ENCODE measurements around the gene CASP7.

CASP7 gene

GRCh38 chr10:113661332-113661731 is 18.4 kb upstream of the CASP7 start:
- H3K23ac ChIP-seq (ENCODE audit: low read length in 2 of 2), result no peak overlapping the region
- H4K8ac ChIP-seq (ENCODE audit: low read length), result no peak overlapping the region
- no peak overlapping the region for H2BK15ac ChIP-seq (ENCODE audit: low read depth, poor library complexity, severe bottlenecking)
- H4K91ac ChIP-seq (ENCODE audit: low read length), result no peak overlapping the region
- no peak overlapping the region for H3K9ac ChIP-seq (ENCODE audit: low read length)
- no peak overlapping the region for H3K4ac ChIP-seq (ENCODE audit: low read depth in 1 of 2, low read length in 2 of 2)
- H2AK5ac ChIP-seq (ENCODE audit: low read length, severe bottlenecking), result no peak overlapping the region
- no peak overlapping the region for H2BK120ac ChIP-seq (ENCODE audit: low read depth, low read length)
- no peak overlapping the region for H2BK5ac ChIP-seq (ENCODE audit: low read depth, low read length, poor library complexity, severe bottlenecking)
- WGBS, result 100% methylated on average over 2 of the region's 2 CpGs
- H3K18ac ChIP-seq (ENCODE audit: low read depth in 1 of 2, low read length in 2 of 2), result no peak overlapping the region
- H3K36me3 ChIP-seq (ENCODE audit: control insufficient read depth in 1 of 2, insufficient read depth in 2 of 2, low read depth in 1 of 2, low read length in 2 of 2), result no peaks in the 10 kb centered on the region
- H2AFZ ChIP-seq (ENCODE audit: low read depth, low read length), result no peak overlapping the region
- no peaks in the 10 kb centered on the region for H3K9me3 ChIP-seq (ENCODE audit: control insufficient read depth, low read length)
- H2BK12ac ChIP-seq (ENCODE audit: low read length in 2 of 2), result no peak overlapping the region
- H3K14ac ChIP-seq (ENCODE audit: low read length in 2 of 2), result no peak overlapping the region
- DNase-seq, result no peak
- H3K27me3 ChIP-seq (ENCODE audit: control insufficient read depth in 1 of 2, insufficient read depth in 1 of 2, low read length in 2 of 2), result peaks cover 6 to 9% of the 10 kb centered on the region in 2 experiments
- H3K4me2 ChIP-seq (ENCODE audit: low read length, poor library complexity, severe bottlenecking), result no peak overlapping the region
- no peak overlapping the region for H3K27ac ChIP-seq (ENCODE audit: low read length, poor library complexity, severe bottlenecking)
- no peaks in the 10 kb centered on the region for H3K4me1 ChIP-seq (ENCODE audit: control insufficient read depth, insufficient read depth, low read depth, low read length)
- H3K79me1 ChIP-seq (replicated peaks; ENCODE audit: low read length, poor library complexity, severe bottlenecking), result no peaks in the 10 kb centered on the region
- no peak overlapping the region for H3K4me3 ChIP-seq (ENCODE audit: insufficient read depth in 1 of 2, low read depth in 1 of 2, low read length in 2 of 2)

DNA sequence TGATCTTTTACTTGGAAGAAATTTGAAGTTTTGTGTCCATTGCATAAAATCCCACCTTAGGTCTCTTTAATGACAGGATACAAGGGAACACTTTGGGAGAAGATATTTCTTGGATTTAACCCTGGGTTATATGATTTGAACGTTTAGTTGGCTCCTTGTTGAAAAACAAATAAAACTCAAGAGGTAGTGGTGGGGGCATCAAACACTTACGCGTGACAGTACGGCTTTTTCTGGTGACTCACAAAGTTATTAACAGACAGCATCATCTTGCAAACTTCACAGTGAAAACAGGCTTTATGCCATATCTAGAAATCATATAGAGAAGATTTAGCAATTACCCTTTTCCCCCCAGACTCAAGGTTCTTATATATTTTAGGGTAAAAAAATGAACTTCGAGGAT is 16.6 kb upstream of the CASP7 start:
- no peak overlapping the region for H2BK120ac ChIP-seq (ENCODE audit: low read depth, low read length)
- no peak overlapping the region for H3K14ac ChIP-seq (ENCODE audit: low read length in 2 of 2)
- no peak overlapping the region for H2AK5ac ChIP-seq (ENCODE audit: low read length, severe bottlenecking)
- no peak for DNase-seq
- H2BK5ac ChIP-seq (ENCODE audit: low read depth, low read length, poor library complexity, severe bottlenecking), result no peak overlapping the region
- no peak overlapping the region for H3K23ac ChIP-seq (ENCODE audit: low read length in 2 of 2)
- no peaks in the 10 kb centered on the region for H3K9me3 ChIP-seq (ENCODE audit: control insufficient read depth, low read length)
- H2BK12ac ChIP-seq (ENCODE audit: low read length in 2 of 2), result no peak overlapping the region
- WGBS, result 65% methylated on average over 4 of the region's 5 CpGs
- H4K91ac ChIP-seq (ENCODE audit: low read length), result no peak overlapping the region
- no peaks in the 10 kb centered on the region for H3K36me3 ChIP-seq (ENCODE audit: control insufficient read depth in 1 of 2, insufficient read depth in 2 of 2, low read depth in 1 of 2, low read length in 2 of 2)
- no peak overlapping the region for H3K4ac ChIP-seq (ENCODE audit: low read depth in 1 of 2, low read length in 2 of 2)
- no peaks in the 10 kb centered on the region for H3K79me1 ChIP-seq (replicated peaks; ENCODE audit: low read length, poor library complexity, severe bottlenecking)
- H3K4me1 ChIP-seq (ENCODE audit: control insufficient read depth, insufficient read depth, low read depth, low read length), result peaks cover 2% of the 10 kb centered on the region
- H3K4me3 ChIP-seq (ENCODE audit: insufficient read depth in 1 of 2, low read depth in 1 of 2, low read length in 2 of 2), result no peak overlapping the region
- H3K27ac ChIP-seq (ENCODE audit: low read length, poor library complexity, severe bottlenecking), result no peak overlapping the region
- H2BK15ac ChIP-seq (ENCODE audit: low read depth, poor library complexity, severe bottlenecking), result no peak overlapping the region
- H3K9ac ChIP-seq (ENCODE audit: low read length), result no peak overlapping the region
- no peak overlapping the region for H3K18ac ChIP-seq (ENCODE audit: low read depth in 1 of 2, low read length in 2 of 2)
- H3K4me2 ChIP-seq (ENCODE audit: low read length, poor library complexity, severe bottlenecking), result no peak overlapping the region
- no peak overlapping the region for H2AFZ ChIP-seq (ENCODE audit: low read depth, low read length)
- H4K8ac ChIP-seq (ENCODE audit: low read length), result no peak overlapping the region
- H3K27me3 ChIP-seq (ENCODE audit: control insufficient read depth in 1 of 2, insufficient read depth in 1 of 2, low read length in 2 of 2), result peaks cover 0 to 2% of the 10 kb centered on the region in 2 experiments

DNA sequence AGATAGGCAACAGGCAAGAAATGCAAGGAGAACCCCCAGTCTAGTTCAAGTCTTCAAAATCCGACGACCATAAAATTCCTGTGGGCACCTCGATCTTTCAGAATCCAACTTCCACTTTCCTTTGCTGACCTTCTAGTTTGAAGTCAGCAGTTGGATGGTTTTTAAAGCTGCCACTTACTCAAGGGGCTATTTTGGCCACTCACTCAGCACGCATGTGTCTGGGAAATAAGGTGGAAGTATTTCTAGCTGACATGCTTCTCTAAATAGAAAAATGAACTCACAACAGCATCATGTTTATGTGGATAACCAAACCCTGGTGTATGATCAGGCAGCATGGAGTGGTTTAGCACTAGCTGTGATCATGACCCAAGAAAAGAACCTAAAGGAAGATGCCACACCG is 15.8 kb upstream of the CASP7 start, which contains the start of gene NRAP:
NRAP (minus strand) TSS at position 134 of the 400 bp plus-strand sequence. CDS start 159 bp downstream, outside the sequence.
- Histone ChIP-seq H2BK15ac (ENCODE audit: low read depth, poor library complexity, severe bottlenecking) (no peak within 1 kb of the TSS), H3K9me3 (ENCODE audit: control insufficient read depth, low read length) (no peaks in the 10 kb centered on the region), H3K36me3 (ENCODE audit: control insufficient read depth in 1 of 2, insufficient read depth in 2 of 2, low read depth in 1 of 2, low read length in 2 of 2) (no peaks in the 10 kb centered on the region), H2AFZ (ENCODE audit: low read depth, low read length) (no peak within 1 kb of the TSS), H3K18ac (ENCODE audit: low read depth in 1 of 2, low read length in 2 of 2) (no peak within 1 kb of the TSS), H2BK5ac (ENCODE audit: low read depth, low read length, poor library complexity, severe bottlenecking) (no peak within 1 kb of the TSS), H2BK120ac (ENCODE audit: low read depth, low read length) (no peak within 1 kb of the TSS), H3K4me2 (ENCODE audit: low read length, poor library complexity, severe bottlenecking) (no peak within 1 kb of the TSS), H2BK12ac (ENCODE audit: low read length in 2 of 2) (no peak within 1 kb of the TSS), H3K27ac (ENCODE audit: low read length, poor library complexity, severe bottlenecking) (no peak within 1 kb of the TSS), H3K27me3 (ENCODE audit: control insufficient read depth in 1 of 2, insufficient read depth in 1 of 2, low read length in 2 of 2) (no peaks in the 10 kb centered on the region), H3K79me1 (replicated peaks; ENCODE audit: low read length, poor library complexity, severe bottlenecking) (no peaks in the 10 kb centered on the region), H3K14ac (ENCODE audit: low read length in 2 of 2) (no peak within 1 kb of the TSS), H4K91ac (ENCODE audit: low read length) (no peak within 1 kb of the TSS), H4K8ac (ENCODE audit: low read length) (no peak within 1 kb of the TSS), H3K9ac (ENCODE audit: low read length) (no peak within 1 kb of the TSS), H3K4me3 (ENCODE audit: insufficient read depth in 1 of 2, low read depth in 1 of 2, low read length in 2 of 2) (no peak within 1 kb of the TSS), H2AK5ac (ENCODE audit: low read length, severe bottlenecking) (no peak within 1 kb of the TSS), H3K4ac (ENCODE audit: low read depth in 1 of 2, low read length in 2 of 2) (no peak within 1 kb of the TSS), H3K23ac (ENCODE audit: low read length in 2 of 2) (no peak within 1 kb of the TSS), H3K4me1 (ENCODE audit: control insufficient read depth, insufficient read depth, low read depth, low read length) (peaks cover 2% of the 10 kb centered on the region)
- no CpG with 5 or more reads among the region's 5 CpGs for WGBS
- DNase-seq, result no peak

DNA sequence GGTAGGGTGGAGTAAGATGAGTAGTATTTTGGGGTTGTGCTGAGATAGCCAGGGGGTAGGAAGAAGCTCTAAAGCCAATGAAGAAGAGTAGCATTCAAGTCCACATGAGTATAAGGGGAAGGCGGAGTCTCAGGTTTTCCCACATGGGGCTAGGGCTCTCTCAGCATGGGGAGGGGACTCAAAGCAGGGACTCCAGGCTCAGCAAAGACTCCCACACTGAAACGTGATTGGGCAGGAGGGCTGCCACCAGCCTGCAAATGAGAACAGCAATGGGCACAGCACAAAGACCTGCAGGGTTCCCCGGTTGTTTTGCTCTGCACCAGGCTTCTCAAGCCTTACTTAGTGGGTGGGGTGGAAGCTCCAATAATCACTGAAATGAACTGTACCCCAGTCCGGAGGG is 14.4 kb upstream of the CASP7 start:
- Histone ChIP-seq H3K36me3 (ENCODE audit: control insufficient read depth in 1 of 2, insufficient read depth in 2 of 2, low read depth in 1 of 2, low read length in 2 of 2) (no peaks in the 10 kb centered on the region), H4K91ac (ENCODE audit: low read length) (no peak overlapping the region), H2BK12ac (ENCODE audit: low read length in 2 of 2) (no peak overlapping the region), H3K4me1 (ENCODE audit: control insufficient read depth, insufficient read depth, low read depth, low read length) (peaks cover 2% of the 10 kb centered on the region), H2BK5ac (ENCODE audit: low read depth, low read length, poor library complexity, severe bottlenecking) (no peak overlapping the region), H3K9me3 (ENCODE audit: control insufficient read depth, low read length) (peaks cover 3% of the 10 kb centered on the region), H2BK15ac (ENCODE audit: low read depth, poor library complexity, severe bottlenecking) (no peak overlapping the region), H3K9ac (ENCODE audit: low read length) (no peak overlapping the region), H2AFZ (ENCODE audit: low read depth, low read length) (no peak overlapping the region), H3K79me1 (replicated peaks; ENCODE audit: low read length, poor library complexity, severe bottlenecking) (no peaks in the 10 kb centered on the region), H3K23ac (ENCODE audit: low read length in 2 of 2) (no peak overlapping the region), H3K27ac (ENCODE audit: low read length, poor library complexity, severe bottlenecking) (no peak overlapping the region), H3K18ac (ENCODE audit: low read depth in 1 of 2, low read length in 2 of 2) (no peak overlapping the region), H3K4ac (ENCODE audit: low read depth in 1 of 2, low read length in 2 of 2) (no peak overlapping the region), H2BK120ac (ENCODE audit: low read depth, low read length) (no peak overlapping the region), H3K14ac (ENCODE audit: low read length in 2 of 2) (no peak overlapping the region), H3K4me3 (ENCODE audit: insufficient read depth in 1 of 2, low read depth in 1 of 2, low read length in 2 of 2) (no peak overlapping the region), H2AK5ac (ENCODE audit: low read length, severe bottlenecking) (no peak overlapping the region), H4K8ac (ENCODE audit: low read length) (no peak overlapping the region), H3K4me2 (ENCODE audit: low read length, poor library complexity, severe bottlenecking) (no peak overlapping the region), H3K27me3 (ENCODE audit: control insufficient read depth in 1 of 2, insufficient read depth in 1 of 2, low read length in 2 of 2) (peaks cover 0 to 3% of the 10 kb centered on the region in 2 experiments)
- no peak for DNase-seq
- WGBS, result 94% methylated on average over 4 of the region's 4 CpGs

Data from mesenchymal stem cell (in vitro differentiated cells and primary cell).